GM12873 (cell line): ENCODE measurements around the gene SMIM11.
A peak's percentile ranks its signal among the peaks of the same experiment; 100 is the strongest.

ENCODE experiments used
- CTCF ChIP-seq: IDR thresholded peaks from 2 replicates; pipeline ENCODE4 v1.5.1; 2012; ENCODE audit warnings: low read depth, mild to moderate bottlenecking, moderate library complexity, low read length, control low read depth; ENCODE audit not compliant: insufficient read depth; ENCODE audit errors: missing control alignments

SMIM11 gene

GRCh38 chr21:34354836-34355235 lies 20.5 kb upstream of the SMIM11 start:
- no peak for TF ChIP-seq CTCF

GRCh38 chr21:34355570-34355969 lies 19.7 kb upstream of the SMIM11 start:
- no peak for TF ChIP-seq CTCF

- TF ChIP-seq CTCF, result no peak
Measured at GRCh38 chr21:34357889-34358288, 17.4 kb upstream of the SMIM11 start.

- no peak for TF ChIP-seq CTCF
Measured at GRCh38 chr21:34358866-34359265, 16.4 kb upstream of the SMIM11 start.

- peak; percentile 21 for TF ChIP-seq CTCF
Measured at GRCh38 chr21:34360488-34361241, 14.6 kb upstream of the SMIM11 start.

- TF ChIP-seq CTCF, result no peak
Measured at GRCh38 chr21:34362136-34362444, 13.2 kb upstream of the SMIM11 start.

- no peak for TF ChIP-seq CTCF
Measured at GRCh38 chr21:34362670-34363069, 12.6 kb upstream of the SMIM11 start.
